Activated gamma-delta T cell treated with anti-CD3 and anti-CD28 coated beads, Interleukin-2, amount 50 U/mL, for 16 hours (primary cell): ENCODE data around the gene PLXNA2.

Experiments used
- DNase-seq: peaks from one replicate; pipeline ENCODE4 v3.0.0-alpha.2; 2020; ENCODE audit warnings: low read depth

Gene PLXNA2

DNA sequence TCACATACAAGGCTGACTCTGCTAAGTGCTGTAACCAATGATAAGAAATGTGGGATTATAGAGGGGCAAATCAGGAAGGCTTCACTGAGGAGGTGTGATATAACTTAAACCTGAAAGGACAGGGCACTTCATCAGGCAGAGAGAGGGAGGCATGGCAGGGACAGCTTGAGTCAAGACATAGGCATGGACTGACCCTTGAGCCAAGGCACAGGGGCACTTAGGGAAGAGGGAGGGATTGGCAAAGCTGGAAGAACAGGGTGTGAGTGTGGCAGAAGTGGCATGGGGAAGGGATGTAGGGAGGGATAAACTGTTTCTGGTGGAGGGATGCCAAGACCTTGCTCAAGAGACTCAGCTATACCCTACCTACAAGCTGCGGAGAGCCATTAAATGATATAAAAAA lies 81.3 kb downstream of the PLXNA2 start:
- DNase-seq, result no peak

- DNase-seq, result no peak
These were observed 82.4 kb downstream of the PLXNA2 start for GRCh38 chr1:208161656-208162375.

DNA sequence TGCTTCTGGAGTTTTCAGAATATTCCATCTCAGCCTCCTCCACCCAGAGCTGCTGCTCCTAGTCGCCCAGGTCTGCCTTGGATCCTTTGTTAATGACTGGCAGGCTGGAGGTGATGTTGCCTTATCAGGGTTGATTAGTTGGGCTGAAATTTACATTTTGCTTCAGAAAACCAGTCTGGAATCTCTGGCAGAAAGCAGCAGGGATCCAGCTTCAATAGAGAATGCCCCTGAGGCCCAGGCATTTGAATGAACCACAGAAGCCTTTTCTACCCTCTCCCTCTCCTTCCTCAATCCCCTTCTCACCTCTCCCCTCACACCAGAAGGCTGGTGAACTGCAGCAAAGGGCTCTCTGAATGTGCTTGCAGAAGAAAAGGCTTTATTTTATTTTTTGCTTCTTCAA lies 83.2 kb downstream of the PLXNA2 start:
- no peak for DNase-seq

DNA sequence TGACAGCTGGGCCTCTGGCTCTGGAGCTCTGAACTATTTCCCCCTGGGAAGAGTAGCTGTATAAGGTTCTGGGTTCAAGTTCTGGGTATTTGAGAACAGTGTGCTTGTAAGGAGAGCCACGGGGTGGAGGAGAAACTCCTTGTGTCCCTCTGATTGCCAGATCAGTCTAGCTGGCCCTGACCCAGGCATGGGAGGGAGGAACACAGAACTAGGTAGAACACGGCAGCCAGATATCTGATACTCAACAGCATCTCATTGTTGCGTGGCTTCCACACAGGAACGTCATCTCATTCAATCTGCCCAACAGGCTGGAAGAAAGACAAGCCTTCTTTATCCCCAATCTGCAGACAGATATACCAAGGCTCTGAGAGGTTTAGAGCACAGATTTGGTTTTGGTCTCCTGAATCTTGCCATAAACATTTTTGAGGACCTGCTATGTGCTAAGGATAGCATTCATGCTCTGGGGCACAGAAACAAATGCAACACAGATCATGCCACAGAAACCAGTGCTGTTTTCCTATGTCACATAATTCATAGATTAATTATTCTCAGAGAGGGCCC lies 83.8 kb downstream of the PLXNA2 start:
- DNase-seq, result no peak

- DNase-seq, result no peak
These were observed 84.5 kb downstream of the PLXNA2 start for GRCh38 chr1:208159555-208160258.

DNA sequence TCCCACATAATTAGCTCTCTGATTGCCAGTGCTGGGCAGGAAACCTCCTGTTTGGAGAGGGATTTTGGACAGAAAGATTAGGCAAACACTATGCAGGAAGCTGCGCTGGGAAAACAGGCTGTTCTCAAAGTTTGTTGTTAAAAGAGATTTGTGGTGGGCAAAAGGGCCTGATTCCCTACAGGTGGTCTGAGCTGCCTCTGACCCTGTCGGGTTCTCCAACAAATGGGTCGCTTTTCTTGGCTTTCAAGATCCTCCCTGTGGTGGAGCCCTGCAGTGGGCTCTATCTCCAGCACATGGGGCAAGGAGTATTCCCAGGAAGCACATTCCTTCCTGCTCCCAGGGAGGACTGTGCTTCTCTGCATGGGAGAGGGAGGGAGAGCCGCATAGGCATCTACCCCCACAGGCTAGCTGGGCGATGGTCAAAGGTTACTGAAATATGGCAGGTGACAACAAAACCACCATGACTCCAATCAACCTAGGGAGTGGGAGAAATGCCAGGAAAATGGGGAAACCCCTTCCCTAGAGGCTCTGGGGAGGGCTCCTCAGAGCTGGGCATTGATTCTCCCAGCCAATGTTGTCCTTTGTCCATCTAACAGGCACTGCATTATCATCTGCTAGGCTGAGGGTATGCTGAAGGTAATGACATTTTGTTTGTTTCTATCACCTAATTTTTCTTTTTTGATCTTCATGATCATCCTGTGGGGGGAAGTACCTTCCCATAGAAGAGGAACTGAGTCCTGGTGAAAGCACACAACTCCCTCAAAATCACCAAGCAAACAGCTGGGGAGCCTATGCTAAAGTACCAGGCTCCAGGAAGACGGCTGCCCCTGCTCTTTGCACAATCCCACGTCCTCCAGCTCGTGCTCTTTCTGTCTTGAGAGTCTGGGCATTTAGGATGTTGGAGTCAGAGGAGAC lies 85.3 kb downstream of the PLXNA2 start:
- no peak for DNase-seq

DNA sequence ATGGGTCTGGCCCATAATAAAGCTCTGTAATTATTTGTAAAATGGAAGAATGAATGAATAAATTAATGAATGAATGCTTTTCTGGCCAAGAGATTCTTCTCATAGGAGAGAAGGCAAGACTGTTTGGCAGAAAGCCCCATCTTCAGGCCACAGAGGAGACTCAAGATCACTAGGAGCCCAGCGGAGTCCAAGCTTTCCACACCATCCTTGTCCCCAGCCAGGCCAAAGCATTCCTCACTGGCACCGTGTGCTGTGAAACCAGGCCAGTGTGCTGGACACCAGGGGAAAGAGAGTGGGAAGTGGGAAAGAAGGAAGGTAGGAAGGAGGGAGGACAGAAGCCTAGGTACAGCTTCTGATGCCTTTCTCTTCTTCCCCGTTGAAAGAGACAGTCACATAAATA lies 86.4 kb downstream of the PLXNA2 start:
- no peak for DNase-seq

- no peak for DNase-seq
These were observed 87.4 kb downstream of the PLXNA2 start for GRCh38 chr1:208156741-208157140.

DNA sequence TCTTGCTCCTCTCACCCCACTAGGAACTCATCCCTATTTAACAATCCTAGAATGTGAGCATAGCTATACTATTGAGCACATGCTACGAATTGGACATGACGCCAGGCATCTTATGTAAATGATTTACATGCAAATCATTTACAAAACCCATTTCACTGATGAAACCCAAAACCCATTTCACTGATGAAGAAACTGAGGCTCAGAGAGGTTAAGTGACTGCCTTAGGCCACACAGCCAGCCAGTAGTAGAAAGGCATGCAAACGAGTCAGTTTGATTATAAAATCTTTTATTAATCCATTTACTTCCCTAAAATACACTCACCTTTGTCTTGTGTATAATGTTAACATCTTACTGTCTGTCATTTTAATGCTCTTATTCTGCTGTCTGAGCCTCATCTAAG lies 87.9 kb downstream of the PLXNA2 start:
- no peak for DNase-seq

DNA sequence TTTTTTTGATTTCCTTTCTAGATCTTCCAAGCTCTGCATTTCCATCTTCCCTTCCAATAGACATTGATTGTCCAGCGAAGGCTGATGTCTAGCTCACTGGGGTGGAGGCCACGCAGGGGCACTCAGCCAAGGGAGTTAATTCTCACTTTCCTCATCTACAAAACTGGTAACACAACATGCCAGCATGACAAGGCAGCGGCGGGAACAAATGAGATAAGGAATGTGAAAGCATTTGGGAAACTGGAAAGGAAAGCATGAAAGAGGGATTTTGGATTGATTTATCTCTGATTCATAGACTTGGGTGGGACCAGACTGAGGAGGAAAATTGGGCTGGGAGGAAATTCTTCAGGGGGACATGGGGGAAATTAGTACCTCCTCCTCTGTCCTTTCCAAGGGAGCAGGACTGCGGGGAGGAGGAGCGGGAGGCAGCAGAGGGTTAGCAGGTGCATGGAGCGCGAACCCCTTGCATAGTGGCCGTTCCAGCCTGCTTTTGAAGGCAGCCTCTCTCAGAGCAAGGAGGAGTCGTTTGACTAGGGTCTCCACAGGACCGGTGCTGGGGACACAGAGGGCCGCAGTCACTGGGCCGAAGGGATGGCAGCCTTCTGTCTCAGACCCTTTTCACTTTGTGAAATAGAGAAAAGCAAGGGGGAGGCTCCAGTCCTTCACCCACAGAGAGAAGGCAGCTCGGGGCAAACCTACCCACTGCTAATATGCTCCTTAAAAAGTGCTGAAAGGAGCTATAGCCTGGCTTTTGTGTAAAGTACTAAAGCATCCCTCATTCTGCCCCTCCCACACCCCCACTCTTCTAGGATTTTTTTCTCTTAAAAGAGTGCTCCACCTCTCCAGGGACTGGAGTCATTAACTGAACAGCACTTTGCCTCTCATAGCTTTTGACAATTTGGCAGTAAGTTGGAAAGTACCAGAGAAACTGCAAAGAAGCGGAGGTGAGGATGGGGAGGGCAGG lies 89.2 kb downstream of the PLXNA2 start:
- no peak for DNase-seq

DNA sequence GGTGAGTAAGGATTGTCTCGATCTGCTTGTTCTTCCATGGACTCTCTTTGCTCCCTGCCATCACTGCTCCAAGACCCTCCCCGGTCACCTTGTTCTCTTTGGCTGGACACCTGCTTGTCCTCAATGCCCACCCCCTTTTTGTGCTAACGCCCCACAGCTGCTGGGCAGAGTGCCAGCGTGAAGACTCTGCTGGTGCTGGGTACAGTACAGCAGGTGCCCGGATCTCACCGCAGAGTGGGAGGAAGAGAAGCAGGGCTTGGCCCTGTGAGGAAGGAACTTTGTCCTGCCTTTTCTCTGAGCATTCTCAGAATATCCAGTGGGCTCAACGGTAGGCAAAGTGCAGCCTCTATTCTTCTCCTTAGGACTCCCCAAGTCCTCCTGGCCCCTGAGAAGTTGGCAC lies 90.1 kb downstream of the PLXNA2 start:
- no peak for DNase-seq

- no peak for DNase-seq
These were observed 90.8 kb downstream of the PLXNA2 start for GRCh38 chr1:208153386-208153785.

DNA sequence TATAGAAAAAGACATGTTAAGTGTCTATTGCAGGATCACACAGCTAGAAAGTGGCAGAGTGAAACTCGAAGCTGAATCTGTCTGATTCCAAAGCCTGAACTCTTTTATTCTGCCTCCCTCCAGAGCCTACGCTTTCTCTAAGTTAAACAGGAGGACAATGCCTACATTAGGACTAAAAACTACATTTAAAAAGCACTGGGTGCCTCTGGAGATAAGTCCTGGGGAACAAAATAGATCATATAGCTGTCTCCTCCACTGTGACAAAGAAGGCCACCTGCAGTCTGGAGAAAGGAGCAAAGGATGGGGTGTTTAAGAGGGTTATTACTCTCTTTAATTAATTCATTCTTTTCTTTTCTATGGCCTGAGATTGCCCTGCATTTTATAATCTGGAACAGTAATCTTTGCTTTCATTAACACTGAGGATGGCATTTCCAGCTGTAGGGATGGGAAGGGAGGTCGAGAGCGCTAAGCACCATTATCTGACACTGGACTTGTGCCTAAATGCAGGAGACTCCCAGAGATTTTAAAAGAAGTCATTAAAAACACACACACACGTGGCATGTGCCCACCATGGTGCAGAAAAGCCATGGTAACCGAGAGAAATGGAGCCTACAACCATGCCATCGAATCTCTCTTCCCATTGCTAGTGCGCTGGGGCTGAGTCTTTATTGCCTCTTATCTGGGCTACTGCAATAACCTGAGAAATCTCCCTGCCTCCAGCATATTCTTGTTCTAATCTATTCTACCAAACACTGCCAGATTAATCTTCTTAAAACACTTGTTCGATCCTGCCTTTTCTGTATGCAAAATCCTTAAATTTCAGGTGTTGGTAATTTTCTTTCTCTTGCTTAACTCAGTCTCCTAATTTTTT lies 92.2 kb downstream of the PLXNA2 start:
- DNase-seq, result no peak

DNA sequence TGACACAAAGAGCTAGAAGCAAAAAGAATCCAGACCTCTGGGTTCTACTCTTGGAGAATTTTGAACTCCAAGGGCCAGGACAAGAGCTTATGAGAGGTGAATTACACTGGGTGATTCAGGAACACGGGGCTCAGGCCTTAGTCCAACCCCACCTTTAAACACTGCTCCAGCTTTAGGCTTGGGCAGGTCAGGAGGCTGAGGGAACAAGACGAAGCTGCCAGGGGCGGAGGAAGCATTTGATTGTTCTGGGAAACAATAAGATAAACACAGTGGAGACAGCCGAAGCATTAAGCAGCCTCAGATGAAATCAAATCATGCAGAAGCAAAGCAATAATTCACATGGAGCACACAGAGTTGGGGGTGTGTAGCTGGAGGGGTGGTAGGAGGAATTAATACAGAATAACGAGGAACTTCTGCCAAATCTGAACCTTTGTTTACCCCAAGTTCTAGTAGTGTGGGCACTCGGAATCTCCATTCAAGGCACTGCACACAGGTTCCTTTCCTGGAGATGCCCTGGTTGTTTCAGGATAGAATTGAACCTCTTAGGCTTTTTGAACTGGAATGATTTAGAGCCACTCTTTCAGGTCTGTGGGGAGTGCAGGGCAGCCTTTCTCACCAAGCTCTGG lies 93.2 kb downstream of the PLXNA2 start:
- no peak for DNase-seq

- no peak for DNase-seq
These were observed 94.2 kb downstream of the PLXNA2 start for GRCh38 chr1:208149776-208150514.

DNA sequence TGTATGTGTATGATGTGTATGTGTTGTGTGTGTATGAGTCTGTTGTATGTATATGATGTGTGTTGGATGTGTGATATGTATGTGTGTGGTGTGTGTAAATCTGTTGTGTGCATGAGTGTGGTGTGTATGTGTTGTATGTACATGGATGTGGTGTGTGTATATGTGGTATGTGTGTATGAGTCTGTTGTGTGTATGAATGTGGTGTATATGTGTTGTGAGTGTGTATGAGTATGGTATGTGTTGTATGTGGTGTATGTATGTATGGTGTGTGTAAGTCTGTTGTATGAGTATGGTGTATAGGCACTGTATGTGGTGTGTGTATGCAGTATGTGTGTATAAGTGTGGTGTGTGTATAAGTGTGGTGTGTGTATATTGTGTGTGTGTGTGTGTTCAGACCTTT lies 95.0 kb downstream of the PLXNA2 start:
- DNase-seq, result no peak

GRCh38 chr1:208148380-208148779 lies 95.8 kb downstream of the PLXNA2 start:
- no peak for DNase-seq

DNA sequence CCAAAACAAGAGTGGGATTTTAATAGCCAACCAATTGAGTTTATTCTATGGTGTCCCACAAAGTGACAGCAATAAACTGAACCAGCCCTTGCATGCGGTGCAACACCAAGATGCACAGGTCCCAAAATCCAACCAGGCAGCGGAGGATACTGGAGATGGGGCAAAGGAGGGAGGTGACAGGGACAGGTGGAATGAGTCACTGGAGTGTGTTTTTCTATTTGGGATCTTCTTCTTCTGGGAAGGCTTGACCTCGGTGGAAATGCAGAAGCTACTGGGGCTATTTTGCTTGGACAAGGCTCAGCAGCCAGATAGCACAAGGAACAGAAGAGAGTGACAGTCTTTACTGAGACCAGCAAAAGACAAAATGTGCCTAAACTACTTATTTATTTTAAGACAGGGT lies 97.5 kb downstream of the PLXNA2 start:
- no peak for DNase-seq

DNA sequence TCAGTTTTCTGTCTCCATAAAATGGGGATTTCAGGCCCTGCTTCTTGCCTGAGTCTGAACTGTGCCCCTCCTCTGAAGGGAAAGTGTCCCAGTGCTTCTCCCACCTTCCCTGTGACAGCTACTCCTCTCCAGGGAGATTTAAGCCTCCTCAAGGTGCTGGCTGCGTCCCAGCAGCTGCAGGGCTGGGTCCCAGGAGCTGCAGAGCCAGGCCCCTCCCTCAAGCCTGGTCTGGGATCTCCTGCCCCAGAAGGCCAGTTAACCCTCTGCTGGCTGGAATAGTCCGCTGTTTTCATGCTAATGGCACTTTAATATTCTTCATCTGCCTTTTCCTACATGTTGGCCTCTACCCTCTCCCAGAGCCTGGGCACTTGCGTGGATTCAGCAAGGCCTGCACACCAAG lies 99.0 kb downstream of the PLXNA2 start:
- DNase-seq, result no peak
